GM11168 (cell line): ENCODE measurements around the gene FAM228B.
"Not testable (repeated sequence)": the region's sequence is repeated elsewhere in the genome, so short reads cannot be mapped to it uniquely, and the experiment has no call there.

Source experiments
- in situ Hi-C: fragments of 300-500 bp; cut with MboI; formaldehyde crosslinking; loops from one replicate; pipeline ENCODE4 v1.12.0; 2022; ENCODE audit warnings: low sequenced_read_pairs; ENCODE audit not compliant: unreplicated experiment

FAM228B gene

GRCh38 chr2:24197213-24197612, 73.9 kb downstream of the FAM228B start:
- in situ Hi-C loops, result not testable (repeated sequence)

GRCh38 chr2:24199968-24200590, 76.8 kb downstream of the FAM228B start:
- in situ Hi-C loops, result no loop called here

GRCh38 chr2:24200799-24201198, 77.5 kb downstream of the FAM228B start:
- in situ Hi-C loops, result no loop called here

- in situ Hi-C loops, result no loop called here
These were observed 79.9 kb downstream of the FAM228B start for GRCh38 chr2:24203029-24203786.

GRCh38 chr2:24203787-24204150, 80.5 kb downstream of the FAM228B start:
- in situ Hi-C loops, result no loop called here

- in situ Hi-C loops, result no loop called here
These were observed 81.2 kb downstream of the FAM228B start for GRCh38 chr2:24204505-24204904.

GRCh38 chr2:24205131-24205530, 81.9 kb downstream of the FAM228B start:
- in situ Hi-C loops, result no loop called here

- in situ Hi-C loops, result no loop called here
These were observed 83.0 kb downstream of the FAM228B start for GRCh38 chr2:24206242-24206641.

GRCh38 chr2:24206714-24207113, 83.4 kb downstream of the FAM228B start:
- in situ Hi-C loops, result no loop called here

GRCh38 chr2:24207359-24207758, 84.1 kb downstream of the FAM228B start:
- in situ Hi-C loops, result no loop called here

- in situ Hi-C loops, result no loop called here
These were observed 85.2 kb downstream of the FAM228B start for GRCh38 chr2:24208490-24208889.

- in situ Hi-C loops, result no loop called here
These were observed 86.3 kb downstream of the FAM228B start for GRCh38 chr2:24209389-24210105.

- in situ Hi-C loops, result no loop called here
These were observed 86.8 kb downstream of the FAM228B start for GRCh38 chr2:24210106-24210455.

- in situ Hi-C loops, result no loop called here
These were observed 87.5 kb downstream of the FAM228B start for GRCh38 chr2:24210723-24211122.

GRCh38 chr2:24211408-24211807, 88.1 kb downstream of the FAM228B start:
- in situ Hi-C loops, result no loop called here

- in situ Hi-C loops, result no loop called here
These were observed 91.6 kb downstream of the FAM228B start for GRCh38 chr2:24214880-24215279.
